ENCODE data around the gene POLR2C.

- TF ChIP-seq POLR2A (IDR thresholded peaks at IDR 0.05) (no peak), CTCF (IDR thresholded peaks at IDR 0.05 in 8 of 11, conservative IDR thresholded peaks at IDR 0.05 in 3 of 11) (no peak)
Measured at GRCh38 chr16:57486858-57487834, 24.7 kb downstream of the POLR2C start.

All from spleen (tissue), 7 donors.